22Rv1 (cell line): ENCODE data around the gene GLTP.
"Not testable (repeated sequence)": the region's sequence is repeated elsewhere in the genome, so short reads cannot be mapped to it uniquely, and the experiment has no call there.

Experiments used
- CTCF ChIP-seq: fragments of 450-650 bp; IDR thresholded peaks from 2 replicates; pipeline ENCODE4 v1.5.1; 2017; ENCODE audit warnings: mild to moderate bottlenecking
- ZFX ChIP-seq: fragments of 450-650 bp; IDR thresholded peaks from 2 replicates; pipeline ENCODE4 v1.6.1; 2017; ENCODE audit warnings: antibody characterized with exemption, borderline replicate concordance

- TF ChIP-seq CTCF, ZFX: not testable (repeated sequence)
These were observed 49.0 kb upstream of the GLTP start for GRCh38 chr12:109929326-109929725.
